Tibial nerve (tissue), 4 donors: ENCODE results near the gene PCDHGA8. TPM values are rescaled to one million over a fixed set of nuclear protein-coding genes. Genes with fewer than 3 reads are reported as not detected.
A peak's percentile ranks its signal among the peaks of the same experiment; 100 is the strongest.
"Not testable (repeated sequence)": the region's sequence is repeated elsewhere in the genome, so short reads cannot be mapped to it uniquely, and the experiment has no call there.

ENCODE experiments used
- DNase-seq, 2 donors: peaks; one replicate each; pipeline ENCODE4 v3.0.0-alpha.2; 2019; ENCODE audit warnings: low spot score in 2 of 2
- H3K27ac ChIP-seq, 4 donors: fragments of 200-600 bp; sonication (generic) in 3 of 4; one replicate each; pipeline ENCODE4 v1.5.1; 2017 to 2019; ENCODE audit warnings: mild to moderate bottlenecking in 1 of 4
- H3K27me3 ChIP-seq, 2 donors: fragments of 200-600 bp; sonication (generic) in 1 of 2; one replicate each; pipeline versions ENCODE4 v1.5.1 to v1.6.0; 2017 to 2019
- H3K36me3 ChIP-seq, 3 donors: fragments of 200-600 bp; sonication (generic); one replicate each; pipeline ENCODE4 v1.5.1; 2018 to 2019
- H3K4me1 ChIP-seq, 4 donors: fragments of 200-600 bp; sonication (generic) in 3 of 4; one replicate each; pipeline ENCODE4 v1.5.1; 2017 to 2019
- H3K4me3 ChIP-seq, 4 donors: fragments of 200-600 bp; sonication (generic) in 3 of 4; one replicate each; pipeline ENCODE4 v1.5.1; 2017 to 2019; ENCODE audit warnings: mild to moderate bottlenecking in 1 of 4, moderate library complexity in 1 of 4
- H3K9me3 ChIP-seq, 4 donors: fragments of 200-600 bp; sonication (generic) in 3 of 4; one replicate each; pipeline ENCODE4 v1.5.1; 2017 to 2019
- CTCF ChIP-seq, 5 experiments: fragments of 200-600 bp in 3 of 5; fragments of 450-650 bp in 2 of 5; sonication (generic) in 3 of 5; IDR thresholded peaks; one replicate each; pipeline ENCODE4 v1.5.1; 2016 to 2019; ENCODE audit warnings: antibody characterized with exemption in 5 of 5, mild to moderate bottlenecking in 3 of 5, moderate library complexity in 2 of 5
- EP300 ChIP-seq, 2 donors: sonication (generic); formaldehyde crosslinking; IDR thresholded peaks; one replicate each; pipeline ENCODE4 v1.6.1; 2017; ENCODE audit warnings: antibody characterized with exemption in 2 of 2, mild to moderate bottlenecking in 1 of 2
- POLR2A ChIP-seq, 2 donors: fragments of 450-650 bp; IDR thresholded peaks; one replicate each; pipeline ENCODE4 v1.6.1; 2017; ENCODE audit warnings: antibody characterized with exemption in 2 of 2, mild to moderate bottlenecking in 2 of 2, moderate library complexity in 2 of 2
- WGBS, 2 donors: methylation state at CpG; one replicate each; pipeline ENCODE4 v1.1.5; 2018; 5-methylcytosine and 5-hydroxymethylcytosine counted together
- total RNA-seq, 4 donors: library from RNA; depleted of rRNA; stranded (reverse); fragments of >200 nt; gene quantifications; one replicate each; pipeline ENCODE4 v1.1.0, GENCODE V29; 2016

PCDHGA8 gene
- total RNA-seq, 4 donors from 2014 or later = 5.5 to 9.3 (median 6.6) TPM

- Histone ChIP-seq H3K9me3 (peaks cover 5 to 99% (median 48%) of the 10 kb centered on the region in 4 donors), H3K27me3 (no peaks in the 10 kb centered on the region), H3K36me3 (peaks cover 0 to 40% (median 0%) of the 10 kb centered on the region in 3 donors), H3K4me1 (peaks cover 0 to 4% (median 0%) of the 10 kb centered on the region in 4 donors), H3K4me3 (no peak overlapping the region), H3K27ac (no peak overlapping the region)
- WGBS, 2 donors = 28% methylated on average over 20 to 48 of the region's 64 CpGs
- TF ChIP-seq POLR2A (IDR thresholded peaks at IDR 0.05) (no peak), EP300 (IDR thresholded peaks at IDR 0.05) (no peak), CTCF (IDR thresholded peaks at IDR 0.05) (no peak)
- no peak for DNase-seq
Measured at GRCh38 chr5:141409598-141410306, 17.3 kb downstream of the PCDHGA8 start.

- Histone ChIP-seq H3K27me3 (no peaks in the 10 kb centered on the region), H3K27ac (no peak overlapping the region), H3K9me3 (peaks cover 5 to 99% (median 45%) of the 10 kb centered on the region in 4 donors), H3K36me3 (peaks cover 0 to 34% (median 0%) of the 10 kb centered on the region in 3 donors), H3K4me3 (no peak overlapping the region), H3K4me1 (peaks cover 0 to 4% (median 0%) of the 10 kb centered on the region in 4 donors)
- no peak for DNase-seq
- 61 to 73% methylated on average over 3 of the region's 3 CpGs for WGBS, 2 donors
- TF ChIP-seq EP300 (IDR thresholded peaks at IDR 0.05) (no peak), CTCF (IDR thresholded peaks at IDR 0.05) (no peak), POLR2A (IDR thresholded peaks at IDR 0.05) (no peak)
Measured at GRCh38 chr5:141411575-141411974, 19.1 kb downstream of the PCDHGA8 start.

GRCh38 chr5:141412854-141413539, 20.6 kb downstream of the PCDHGA8 start, which contains the start of gene PCDHGA10:
PCDHGA10 (plus strand) TSS chr5:141412987; CDS start chr5:141413176, 189 bp downstream.
- H3K27me3 ChIP-seq = no peaks in the 10 kb centered on the region
- DNase-seq = peak in 1 of 2 donors; percentile 38

GRCh38 chr5:141413540-141414069, 21.2 kb downstream of the PCDHGA8 start:
- 20 to 25% methylated on average over 25 of the region's 25 CpGs for WGBS, 2 donors
- Histone ChIP-seq H3K9me3 (peaks cover 5 to 100% (median 43%) of the 10 kb centered on the region in 4 donors), H3K27me3 (no peaks in the 10 kb centered on the region), H3K4me3 (peak overlapping the region in 2 of 4 donors; percentile 34 to 37), H3K27ac (no peak overlapping the region), H3K36me3 (peaks cover 0 to 29% (median 0%) of the 10 kb centered on the region in 3 donors), H3K4me1 (peaks cover 0 to 14% (median 0%) of the 10 kb centered on the region in 4 donors)
- no peak for DNase-seq
- TF ChIP-seq POLR2A (IDR thresholded peaks at IDR 0.05) (no peak), EP300 (IDR thresholded peaks at IDR 0.05) (no peak), CTCF (IDR thresholded peaks at IDR 0.05) (no peak)

More at GRCh38 chr5:141412854-141413539, 20.6 kb downstream of the PCDHGA8 start, which contains the start of gene PCDHGA10:
- TF ChIP-seq EP300 (IDR thresholded peaks at IDR 0.05) = no peak
- peak; percentile 10 to 32 (median 15) for TF ChIP-seq CTCF (IDR thresholded peaks at IDR 0.05)
- Histone ChIP-seq H3K4me3 (peak within 1 kb of the TSS in 2 of 4 donors; percentile 34 to 37), H3K27ac (no peak within 1 kb of the TSS), H3K36me3 (peaks cover 0 to 30% (median 0%) of the 10 kb centered on the region in 3 donors), H3K4me1 (peaks cover 0 to 9% (median 0%) of the 10 kb centered on the region in 4 donors), H3K9me3 (peaks cover 5 to 100% (median 44%) of the 10 kb centered on the region in 4 donors)
- WGBS, 2 donors = 14 to 20% methylated on average over 29 to 31 of the region's 31 CpGs

- peaks cover 0 to 20% (median 0%) of the 10 kb centered on the region in 4 donors for H3K4me1 ChIP-seq
Measured at GRCh38 chr5:141414548-141415274, 22.3 kb downstream of the PCDHGA8 start.

GRCh38 chr5:141415275-141415618, 22.8 kb downstream of the PCDHGA8 start:
- H3K27ac ChIP-seq, H3K4me3 ChIP-seq, H3K27me3 ChIP-seq, DNase-seq: not testable (repeated sequence)
- Histone ChIP-seq H3K9me3 (peaks cover 0 to 100% (median 48%) of the 10 kb centered on the region in 4 donors), H3K36me3 (peaks cover 0 to 33% (median 0%) of the 10 kb centered on the region in 3 donors), H3K4me1 (peaks cover 0 to 20% (median 0%) of the 10 kb centered on the region in 4 donors)
- 25 to 31% methylated on average over 15 to 21 of the region's 24 CpGs for WGBS, 2 donors

More at GRCh38 chr5:141414548-141415274, 22.3 kb downstream of the PCDHGA8 start:
- Histone ChIP-seq H3K36me3 (peaks cover 0 to 35% (median 0%) of the 10 kb centered on the region in 3 donors), H3K9me3 (peaks cover under 1 to 100% (median 46%) of the 10 kb centered on the region in 4 donors)
- not testable (repeated sequence) for H3K27ac ChIP-seq, H3K4me3 ChIP-seq, DNase-seq, H3K27me3 ChIP-seq
- 26 to 40% methylated on average over 26 to 31 of the region's 46 CpGs for WGBS, 2 donors
